ENCODE results near the gene DNASE2B.

The DNASE2B gene

GRCh38 chr1:84379138-84379916, 19.0 kb upstream of the DNASE2B start:
- no peak for TF ChIP-seq JUND (IDR thresholded peaks at IDR 0.05; ENCODE audit: low read depth)
- no peak for DNase-seq (ENCODE audit: low read depth in 1 of 2, low spot score in 1 of 2)

GRCh38 chr1:84379917-84380180, 18.4 kb upstream of the DNASE2B start:
- in situ Hi-C loops (cut with HindIII; ENCODE audit: low pct_unique_long_range_greater_than_20kb, low sequenced_read_pairs) = no loop called here
- no peak for DNase-seq (ENCODE audit: low read depth in 1 of 2, low spot score in 1 of 2)
- TF ChIP-seq JUND (IDR thresholded peaks at IDR 0.05; ENCODE audit: low read depth) = no peak

More at GRCh38 chr1:84379138-84379916, 19.0 kb upstream of the DNASE2B start:
- in situ Hi-C loops (cut with HindIII; ENCODE audit: low pct_unique_long_range_greater_than_20kb, low sequenced_read_pairs) = no loop called here

GRCh38 chr1:84382127-84382526, 16.2 kb upstream of the DNASE2B start:
- in situ Hi-C loops (cut with HindIII; ENCODE audit: low pct_unique_long_range_greater_than_20kb, low sequenced_read_pairs) = no loop called here
- TF ChIP-seq JUND (IDR thresholded peaks at IDR 0.05; ENCODE audit: low read depth) = no peak
- no peak for DNase-seq (ENCODE audit: low read depth in 1 of 2, low spot score in 1 of 2)

- no peak for DNase-seq (ENCODE audit: low read depth in 1 of 2, low spot score in 1 of 2)
- no peak for TF ChIP-seq JUND (IDR thresholded peaks at IDR 0.05; ENCODE audit: low read depth)
- in situ Hi-C loops (cut with HindIII; ENCODE audit: low pct_unique_long_range_greater_than_20kb, low sequenced_read_pairs) = no loop called here
These were observed 12.9 kb upstream of the DNASE2B start for GRCh38 chr1:84385347-84385746.

- no peak for DNase-seq (ENCODE audit: low read depth in 1 of 2, low spot score in 1 of 2)
- no peak for TF ChIP-seq JUND (IDR thresholded peaks at IDR 0.05; ENCODE audit: low read depth)
- in situ Hi-C loops (cut with HindIII; ENCODE audit: low pct_unique_long_range_greater_than_20kb, low sequenced_read_pairs) = no loop called here
These were observed 11.4 kb upstream of the DNASE2B start for GRCh38 chr1:84386716-84387479.

GRCh38 chr1:84387480-84388163, 10.7 kb upstream of the DNASE2B start:
- in situ Hi-C loops (cut with HindIII; ENCODE audit: low pct_unique_long_range_greater_than_20kb, low sequenced_read_pairs) = no loop called here
- DNase-seq (ENCODE audit: low read depth in 1 of 2, low spot score in 1 of 2) = no peak
- TF ChIP-seq JUND (IDR thresholded peaks at IDR 0.05; ENCODE audit: low read depth) = no peak

GRCh38 chr1:84390226-84390625, 8.1 kb upstream of the DNASE2B start:
- in situ Hi-C loops (cut with HindIII; ENCODE audit: low pct_unique_long_range_greater_than_20kb, low sequenced_read_pairs) = no loop called here
- no peak for DNase-seq (ENCODE audit: low read depth in 1 of 2, low spot score in 1 of 2)
- TF ChIP-seq JUND (IDR thresholded peaks at IDR 0.05; ENCODE audit: low read depth) = no peak

GRCh38 chr1:84401156-84401555, 2.9 kb downstream of the DNASE2B start:
- no peak for TF ChIP-seq JUND (IDR thresholded peaks at IDR 0.05; ENCODE audit: low read depth)
- no peak for DNase-seq (ENCODE audit: low read depth in 1 of 2, low spot score in 1 of 2)
- in situ Hi-C loops (cut with HindIII; ENCODE audit: low pct_unique_long_range_greater_than_20kb, low sequenced_read_pairs) = no loop called here

GRCh38 chr1:84402060-84402459, 3.8 kb downstream of the DNASE2B start:
- in situ Hi-C loops (cut with HindIII; ENCODE audit: low pct_unique_long_range_greater_than_20kb, low sequenced_read_pairs) = no loop called here
- no peak for TF ChIP-seq JUND (IDR thresholded peaks at IDR 0.05; ENCODE audit: low read depth)
- DNase-seq (ENCODE audit: low read depth in 1 of 2, low spot score in 1 of 2) = no peak

- in situ Hi-C loops (cut with HindIII; ENCODE audit: low pct_unique_long_range_greater_than_20kb, low sequenced_read_pairs) = no loop called here
- DNase-seq (ENCODE audit: low read depth in 1 of 2, low spot score in 1 of 2) = no peak
- no peak for TF ChIP-seq JUND (IDR thresholded peaks at IDR 0.05; ENCODE audit: low read depth)
These were observed 4.2 kb downstream of the DNASE2B start for GRCh38 chr1:84402501-84402900.

- DNase-seq (ENCODE audit: low read depth in 1 of 2, low spot score in 1 of 2) = no peak
- in situ Hi-C loops (cut with HindIII; ENCODE audit: low pct_unique_long_range_greater_than_20kb, low sequenced_read_pairs) = no loop called here
- TF ChIP-seq JUND (IDR thresholded peaks at IDR 0.05; ENCODE audit: low read depth) = no peak
These were observed 5.1 kb downstream of the DNASE2B start for GRCh38 chr1:84403347-84403746.

GRCh38 chr1:84406346-84406861, 8.1 kb downstream of the DNASE2B start:
- in situ Hi-C loops (cut with HindIII; ENCODE audit: low pct_unique_long_range_greater_than_20kb, low sequenced_read_pairs) = no loop called here
- no peak for TF ChIP-seq JUND (IDR thresholded peaks at IDR 0.05; ENCODE audit: low read depth)
- DNase-seq (ENCODE audit: low read depth in 1 of 2, low spot score in 1 of 2) = no peak

- TF ChIP-seq JUND (IDR thresholded peaks at IDR 0.05; ENCODE audit: low read depth) = no peak
- DNase-seq (ENCODE audit: low read depth in 1 of 2, low spot score in 1 of 2) = no peak
- in situ Hi-C loops (cut with HindIII; ENCODE audit: low pct_unique_long_range_greater_than_20kb, low sequenced_read_pairs) = no loop called here
These were observed 9.2 kb downstream of the DNASE2B start for GRCh38 chr1:84407524-84407923.
